Mononuclear cell (primary cell): ENCODE data around the gene GLYATL3. TPM values are rescaled to one million over a fixed set of nuclear protein-coding genes. Genes with fewer than 3 reads are reported as not detected.

Experiments
- H3K27me3 ChIP-seq: 2 replicates; pipeline ENCODE4 v1.6.0; 2011; ENCODE audit warnings: low read length, control low read depth; ENCODE audit not compliant: insufficient read depth
- H3K4me1 ChIP-seq: 2 replicates; pipeline ENCODE4 v1.5.1; 2011; ENCODE audit warnings: mild to moderate bottlenecking, low read length, control low read depth; ENCODE audit not compliant: insufficient read depth
- H3K4me3 ChIP-seq: 2 replicates; pipeline ENCODE4 v1.5.1; 2011; ENCODE audit warnings: mild to moderate bottlenecking, low read length, moderate library complexity
- H3K9me3 ChIP-seq: 2 replicates; pipeline ENCODE4 v1.5.1; 2011; ENCODE audit warnings: low read depth, mild to moderate bottlenecking, control low read depth, low read length
- total RNA-seq: library from RNA; depleted of rRNA; stranded (reverse); fragments of >200 nt; gene quantifications from one replicate; pipeline ENCODE4 v1.2.3, GENCODE V29; 2012

Gene GLYATL3
- total RNA-seq, 1 donor, result not detected

DNA sequence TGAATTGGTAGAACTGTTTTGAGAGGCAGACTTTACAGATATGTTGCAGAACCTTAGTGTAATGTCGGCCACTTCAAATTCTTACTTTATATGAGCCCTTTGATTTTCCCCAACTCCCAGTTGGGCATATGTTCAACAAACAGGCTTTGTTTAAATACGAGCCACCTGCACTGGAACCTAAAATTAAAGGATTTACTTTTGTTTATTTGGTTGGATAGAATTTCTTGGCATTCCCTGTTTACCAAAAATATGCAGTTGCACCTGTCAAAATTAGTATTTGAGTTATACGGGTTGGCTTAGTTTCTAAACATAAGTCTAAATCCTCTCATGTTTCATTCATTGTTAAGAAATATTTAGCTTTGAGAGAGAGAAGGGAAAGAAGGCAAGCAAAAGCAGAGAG lies 2.4 kb upstream of the GLYATL3 start:
- Histone ChIP-seq H3K9me3 (no peaks in the 10 kb centered on the region), H3K27me3 (no peaks in the 10 kb centered on the region), H3K4me1 (no peaks in the 10 kb centered on the region), H3K4me3 (no peak overlapping the region)

DNA sequence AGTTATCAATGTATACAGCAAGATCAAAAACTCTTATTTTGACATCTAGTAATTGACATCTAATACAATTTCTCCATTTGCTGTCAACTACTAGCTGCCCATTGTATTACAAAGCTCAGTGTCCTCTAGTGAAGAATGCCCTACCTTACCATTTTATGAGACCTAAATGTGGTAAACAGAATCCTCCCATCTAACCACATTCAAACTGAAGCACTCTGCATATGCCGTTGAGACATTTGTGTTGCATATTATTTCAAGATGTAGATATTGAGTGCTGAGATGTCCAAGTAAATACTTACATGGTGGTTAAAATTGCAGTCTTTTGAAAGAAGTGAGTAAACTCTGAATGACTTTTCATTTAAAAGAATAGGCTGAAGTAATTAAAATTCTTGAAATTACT lies 597 bp upstream of the GLYATL3 start:
- Histone ChIP-seq H3K4me3 (no peak overlapping the region), H3K9me3 (no peaks in the 10 kb centered on the region)

DNA sequence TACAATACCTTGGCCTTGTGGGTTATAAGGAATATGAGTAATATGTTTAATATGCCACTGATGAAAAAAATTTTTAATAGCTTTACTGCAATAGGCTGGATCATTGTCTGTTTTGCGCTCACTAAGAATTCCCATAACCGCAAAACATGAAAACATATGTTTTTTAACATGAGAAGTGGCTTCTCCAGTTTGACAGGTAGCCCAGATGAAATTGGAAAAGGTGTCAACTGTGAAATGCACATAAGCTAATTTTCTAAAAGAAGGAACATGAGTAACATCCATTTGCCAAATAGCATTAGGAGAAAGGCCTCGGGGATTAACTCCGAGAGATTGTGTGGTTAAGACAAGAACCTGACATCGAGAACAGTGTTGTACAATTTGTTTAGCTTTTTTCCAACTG lies 4.9 kb downstream of the GLYATL3 start:
- Histone ChIP-seq H3K9me3 (no peaks in the 10 kb centered on the region), H3K27me3 (no peaks in the 10 kb centered on the region), H3K4me1 (no peaks in the 10 kb centered on the region), H3K4me3 (no peak overlapping the region)

More for the DNA sequence above, 597 bp upstream of the GLYATL3 start:
- H3K4me1 ChIP-seq, result no peaks in the 10 kb centered on the region
- no peaks in the 10 kb centered on the region for H3K27me3 ChIP-seq

DNA sequence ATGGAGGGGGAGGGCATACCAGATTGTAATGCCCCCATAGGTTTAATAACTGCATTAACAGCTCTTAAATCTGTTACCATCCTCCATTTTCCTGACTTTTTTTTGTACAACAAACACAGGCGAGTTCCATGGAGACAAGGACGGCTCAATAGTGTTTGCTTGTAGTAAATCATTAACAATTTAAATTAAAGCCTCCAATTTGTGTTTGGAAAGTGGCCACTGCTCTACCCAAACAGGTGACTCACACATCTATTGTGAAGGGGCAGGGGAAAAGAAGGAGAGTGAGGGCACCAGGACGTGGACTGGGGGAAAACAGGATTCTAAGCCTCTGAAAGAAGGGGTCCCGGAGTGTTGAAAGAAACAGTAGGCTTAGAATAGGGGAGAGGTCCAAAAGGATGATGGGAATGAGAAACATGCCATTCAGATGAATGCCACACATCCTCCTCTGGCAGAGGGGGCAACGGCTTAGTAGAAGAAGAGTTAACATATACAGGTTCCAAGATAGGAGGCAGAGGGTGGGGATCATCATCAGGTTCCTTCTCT lies 6.9 kb downstream of the GLYATL3 start:
- H3K27me3 ChIP-seq, result no peaks in the 10 kb centered on the region
- H3K9me3 ChIP-seq, result no peaks in the 10 kb centered on the region
- no peaks in the 10 kb centered on the region for H3K4me1 ChIP-seq
- H3K4me3 ChIP-seq, result no peak overlapping the region

DNA sequence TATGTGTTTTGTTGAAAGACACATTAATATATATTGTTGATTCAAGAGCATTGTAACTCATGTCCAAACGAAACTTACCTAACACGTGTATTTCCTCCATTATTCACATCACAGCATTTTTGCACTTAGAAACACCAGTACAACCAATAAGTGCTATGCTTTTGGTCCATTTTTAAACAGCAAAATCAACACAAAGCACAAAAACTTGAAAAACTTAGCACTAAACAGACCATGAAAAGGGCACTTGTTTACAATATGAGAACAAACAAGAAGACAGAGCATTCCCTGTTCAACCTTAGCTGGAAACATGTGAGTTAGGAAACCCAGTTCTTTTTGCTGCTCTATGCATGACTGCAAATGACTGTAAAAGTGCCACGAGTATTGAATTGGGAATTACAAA lies 9.6 kb downstream of the GLYATL3 start:
- Histone ChIP-seq H3K4me3 (no peak overlapping the region), H3K27me3 (peaks cover 4% of the 10 kb centered on the region)

DNA sequence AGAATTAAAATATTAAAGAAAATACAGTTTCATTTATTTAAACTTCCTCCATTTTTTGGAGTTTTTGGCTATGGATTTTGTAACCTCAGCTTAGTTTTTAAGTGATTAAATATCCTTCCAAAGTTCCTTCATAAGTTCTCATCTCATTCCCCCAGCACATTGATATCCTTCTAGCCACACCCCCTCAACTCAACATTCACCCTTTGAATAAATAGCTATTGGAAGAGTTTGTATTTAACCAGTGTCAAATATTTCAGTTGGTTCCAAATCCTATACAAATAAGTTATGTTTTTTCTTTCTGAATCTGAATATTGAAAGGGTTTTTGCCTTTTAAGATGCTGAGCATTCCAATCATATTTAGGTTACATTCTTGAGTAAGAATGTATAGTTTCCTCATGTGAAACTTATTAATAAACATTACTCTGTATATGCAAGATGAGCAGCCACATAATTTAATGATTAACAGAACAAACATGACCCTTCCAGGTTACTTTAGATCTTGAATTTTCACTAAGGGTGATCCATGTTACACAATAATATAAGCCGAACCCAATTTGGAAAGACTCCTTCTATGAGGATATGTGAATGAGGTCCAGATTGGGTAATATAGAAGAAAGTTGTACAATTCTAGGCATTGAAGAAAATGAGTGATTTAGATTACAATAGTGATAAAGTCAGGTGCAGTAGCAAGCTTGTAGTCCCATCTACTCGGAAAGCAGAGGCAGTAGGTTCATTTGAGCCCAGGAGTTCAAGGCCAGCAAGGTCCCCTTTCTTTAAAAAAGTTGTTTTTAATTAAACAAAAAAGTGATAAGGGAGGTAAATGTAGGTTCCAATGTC lies 13.6 kb downstream of the GLYATL3 start:
- peaks cover 6% of the 10 kb centered on the region for H3K27me3 ChIP-seq
- H3K4me3 ChIP-seq, result no peak overlapping the region
- H3K9me3 ChIP-seq, result no peaks in the 10 kb centered on the region
- H3K4me1 ChIP-seq, result no peaks in the 10 kb centered on the region

More for the DNA sequence above, 9.6 kb downstream of the GLYATL3 start:
- Histone ChIP-seq H3K9me3 (no peaks in the 10 kb centered on the region), H3K4me1 (no peaks in the 10 kb centered on the region)

DNA sequence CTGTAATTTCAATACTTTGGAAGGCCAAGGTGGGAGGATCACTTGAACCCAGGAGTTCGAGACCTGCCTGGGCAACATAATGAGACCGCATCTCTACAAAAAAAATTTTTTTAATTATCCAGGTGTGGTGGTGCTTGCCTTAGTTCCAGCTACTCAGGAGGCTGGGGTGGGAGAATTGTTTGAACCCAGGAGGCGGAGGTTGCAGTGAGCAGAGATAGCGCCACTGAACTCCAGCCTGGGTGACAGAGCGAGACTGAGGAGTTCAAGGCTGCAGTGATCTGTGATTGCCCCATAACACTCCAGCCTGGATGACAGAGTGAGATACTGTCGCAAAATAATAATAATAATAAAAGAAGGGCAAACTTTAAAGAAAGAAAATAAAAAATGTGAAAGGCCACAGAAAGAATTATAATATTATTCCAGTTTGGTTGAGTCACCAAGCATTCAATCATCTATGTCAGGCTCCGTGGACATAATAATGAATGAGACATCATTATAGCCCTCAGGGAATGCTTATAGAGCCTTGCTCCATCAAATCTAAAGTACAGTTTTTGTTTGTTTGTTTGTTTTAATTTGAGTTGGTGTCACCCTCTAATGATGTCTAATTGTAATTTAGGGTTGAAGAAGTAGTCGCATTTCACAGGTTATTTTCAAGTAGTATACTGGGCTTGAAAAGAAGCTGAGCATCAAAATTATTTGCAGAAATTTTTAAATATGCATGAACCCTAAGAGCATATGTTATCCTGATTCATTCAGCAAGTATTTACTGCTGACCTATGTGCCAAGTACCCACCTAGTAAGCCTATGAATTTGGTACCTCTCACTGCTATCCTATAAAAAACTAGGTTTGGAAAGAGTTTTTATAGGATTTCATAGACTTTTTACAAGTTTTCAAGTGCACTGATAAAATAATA lies 15.1 kb downstream of the GLYATL3 start:
- Histone ChIP-seq H3K9me3 (no peaks in the 10 kb centered on the region), H3K27me3 (peaks cover 6% of the 10 kb centered on the region), H3K4me3 (no peak overlapping the region)

DNA sequence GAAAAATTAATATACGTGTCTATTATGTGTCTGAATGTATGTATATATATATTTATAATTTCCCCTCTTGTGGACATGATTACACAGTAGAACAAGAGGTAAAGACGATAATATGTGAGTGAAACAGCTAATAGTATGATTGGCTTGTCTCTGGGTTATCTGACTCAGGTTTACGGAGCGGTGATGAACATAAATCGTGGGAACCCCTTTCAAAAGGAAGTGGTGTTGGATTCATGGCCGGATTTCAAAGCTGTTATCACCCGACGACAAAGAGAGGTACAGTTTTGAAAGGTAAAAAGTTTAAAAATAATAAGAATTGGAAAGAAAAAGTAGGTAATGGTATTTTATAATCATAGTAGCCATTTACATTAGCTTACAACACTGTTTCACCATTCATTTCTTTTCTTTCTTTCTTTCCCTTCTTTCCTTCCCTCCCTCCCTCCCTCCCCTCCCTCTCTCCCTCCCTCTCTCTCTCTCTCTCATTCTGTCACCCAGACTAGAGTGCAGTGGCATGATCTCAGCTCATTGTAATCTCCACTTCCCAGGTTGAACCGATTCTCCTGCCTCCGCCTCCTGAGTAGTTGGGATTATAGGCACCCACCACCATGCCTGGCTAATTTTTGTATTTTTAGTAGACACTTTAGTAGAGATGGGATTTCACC lies 15.9 kb downstream of the GLYATL3 start:
- Histone ChIP-seq H3K9me3 (no peaks in the 10 kb centered on the region), H3K4me1 (no peaks in the 10 kb centered on the region), H3K4me3 (no peak overlapping the region), H3K27me3 (peaks cover 6% of the 10 kb centered on the region)

More for the DNA sequence above, 15.1 kb downstream of the GLYATL3 start:
- H3K4me1 ChIP-seq, result no peaks in the 10 kb centered on the region

DNA sequence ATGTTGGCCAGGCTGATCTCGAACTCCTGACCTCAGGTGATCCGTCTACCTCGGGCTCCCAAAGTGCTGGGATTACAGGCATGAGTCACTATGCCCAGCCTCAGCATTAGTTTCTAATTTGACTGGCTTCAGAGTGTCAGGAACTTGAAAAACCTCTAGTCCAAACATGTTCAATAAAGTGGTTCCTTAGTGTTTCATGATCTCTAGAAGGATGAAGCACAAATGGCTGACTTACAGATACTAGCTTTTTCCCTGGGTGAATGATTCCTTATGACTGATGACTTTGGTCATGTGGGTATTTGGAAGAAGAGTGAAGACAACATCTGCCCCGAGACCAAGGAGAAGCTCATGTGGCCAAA lies 16.4 kb downstream of the GLYATL3 start:
- Histone ChIP-seq H3K4me3 (no peak overlapping the region), H3K27me3 (peaks cover 6% of the 10 kb centered on the region), H3K9me3 (no peaks in the 10 kb centered on the region), H3K4me1 (no peaks in the 10 kb centered on the region)

DNA sequence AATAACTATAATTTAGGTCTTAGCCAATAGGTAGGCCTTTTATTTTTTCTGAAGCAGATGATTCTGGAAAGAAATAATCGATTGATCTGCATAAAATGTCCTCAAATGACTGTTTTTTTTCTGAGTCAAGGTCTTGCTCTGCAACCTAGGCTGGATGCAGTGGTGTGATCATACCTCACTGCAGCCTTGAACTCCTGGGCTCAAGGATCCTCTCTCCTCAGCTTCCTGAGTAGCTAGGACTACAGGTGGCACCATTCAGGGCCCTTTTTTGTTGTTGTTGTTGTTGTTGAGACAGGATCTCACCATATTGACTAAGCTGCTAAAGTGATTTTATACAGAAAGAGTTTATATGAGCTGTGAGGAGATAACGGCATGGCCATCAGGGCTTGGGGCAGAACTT lies 18.2 kb downstream of the GLYATL3 start:
- H3K9me3 ChIP-seq, result no peaks in the 10 kb centered on the region
- no peaks in the 10 kb centered on the region for H3K4me1 ChIP-seq
- H3K27me3 ChIP-seq, result peaks cover 6% of the 10 kb centered on the region
- no peak overlapping the region for H3K4me3 ChIP-seq

DNA sequence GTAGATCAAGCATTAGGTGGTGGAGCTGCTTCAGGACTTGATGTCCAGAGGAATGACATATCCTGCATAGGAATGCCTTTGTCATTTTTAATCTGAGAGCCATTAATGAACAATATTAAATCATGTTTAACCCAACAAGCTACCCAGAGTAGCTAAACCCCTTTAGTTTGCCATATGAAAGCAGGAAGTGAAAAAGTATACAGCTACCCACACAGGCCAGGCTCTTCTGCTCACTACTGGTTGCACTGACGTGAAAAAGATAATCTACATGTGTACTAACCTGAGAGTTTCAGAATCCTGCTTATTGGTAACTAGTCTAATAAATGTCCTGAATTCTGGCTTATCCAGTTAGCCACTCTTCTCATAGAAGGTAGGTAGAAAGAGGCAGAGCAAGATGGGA lies 19.9 kb downstream of the GLYATL3 start:
- H3K27me3 ChIP-seq, result peaks cover 2% of the 10 kb centered on the region
- no peaks in the 10 kb centered on the region for H3K4me1 ChIP-seq
- no peak overlapping the region for H3K4me3 ChIP-seq
- H3K9me3 ChIP-seq, result no peaks in the 10 kb centered on the region

DNA sequence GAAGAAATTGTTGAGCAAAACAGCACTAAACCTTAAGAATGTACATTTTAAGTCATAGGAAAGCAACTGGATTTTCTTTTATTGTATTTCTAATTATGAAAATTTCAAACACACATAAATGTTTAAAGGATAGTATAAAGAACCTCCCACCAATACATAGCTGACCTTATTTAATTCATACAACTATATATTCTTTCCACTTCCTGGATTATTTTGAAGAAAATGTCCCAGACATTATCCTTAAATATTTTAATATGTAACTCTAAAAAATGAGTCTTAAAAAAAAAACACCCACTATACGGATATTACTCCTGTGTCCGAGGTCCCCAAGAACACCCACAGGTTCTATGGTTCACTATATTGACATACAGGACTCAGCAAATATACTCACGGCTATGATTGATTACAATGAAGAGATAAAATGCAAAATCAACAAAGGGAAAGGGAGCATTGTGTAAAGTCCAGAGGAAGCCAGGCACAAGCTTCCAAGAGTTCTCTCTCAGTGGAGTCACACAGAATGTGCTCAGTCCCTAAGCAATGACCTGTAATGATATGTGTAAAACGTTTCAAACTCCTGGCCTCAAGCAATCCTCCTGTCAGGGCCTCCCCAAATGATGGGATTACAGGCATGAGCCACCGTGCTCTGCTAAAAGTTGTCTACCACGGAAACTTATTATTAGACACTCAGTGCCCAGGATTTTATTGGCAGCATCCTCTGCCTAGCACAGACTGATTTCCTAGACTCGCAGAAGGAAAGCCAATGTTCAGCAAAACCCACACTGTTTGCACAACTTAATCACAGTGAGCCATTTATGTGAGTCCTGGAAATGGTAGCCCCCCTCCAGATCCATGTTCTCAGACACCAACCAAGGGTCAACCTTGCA lies 23.2 kb downstream of the GLYATL3 start:
- Histone ChIP-seq H3K4me3 (no peak overlapping the region), H3K4me1 (no peaks in the 10 kb centered on the region), H3K9me3 (no peaks in the 10 kb centered on the region), H3K27me3 (no peaks in the 10 kb centered on the region)

DNA sequence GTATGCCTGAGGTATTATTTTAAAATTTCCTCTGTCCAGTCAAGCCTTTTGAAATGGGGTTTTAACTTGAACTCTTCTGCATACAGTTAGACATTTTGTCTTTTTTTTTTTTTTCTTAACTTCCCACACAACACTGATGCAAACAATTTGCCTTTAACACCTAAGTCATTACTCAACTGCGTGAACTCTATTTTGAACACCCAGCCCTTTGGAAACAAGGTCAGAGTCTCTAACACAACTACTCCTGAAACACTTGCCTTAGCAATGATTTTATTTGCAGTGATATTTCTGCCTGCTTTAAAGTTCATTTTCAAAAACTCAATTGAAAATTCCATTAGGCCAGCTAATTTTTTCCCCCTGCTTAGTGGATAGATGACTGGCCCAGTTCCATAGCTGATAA lies 24.2 kb downstream of the GLYATL3 start:
- Histone ChIP-seq H3K4me1 (no peaks in the 10 kb centered on the region), H3K27me3 (no peaks in the 10 kb centered on the region), H3K9me3 (no peaks in the 10 kb centered on the region), H3K4me3 (no peak overlapping the region)

DNA sequence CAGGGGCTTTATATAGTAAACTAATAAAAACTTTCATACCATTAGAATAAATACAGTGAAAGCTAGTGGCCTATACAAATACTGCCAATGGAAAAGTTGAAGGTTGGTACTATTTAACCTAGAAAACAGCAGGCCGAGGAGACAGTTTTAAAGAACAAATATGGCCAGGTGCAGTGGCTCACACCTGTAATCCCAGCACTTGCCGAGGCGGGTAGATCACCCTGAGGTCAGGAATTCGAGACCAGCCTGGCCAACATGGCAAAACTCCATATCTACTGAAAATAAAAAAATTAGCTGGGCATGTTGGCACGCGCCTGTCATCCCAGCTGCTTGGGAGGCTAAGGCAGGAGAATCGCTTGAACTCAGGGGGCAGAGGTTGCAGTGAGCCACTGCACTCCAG lies 24.8 kb downstream of the GLYATL3 start:
- Histone ChIP-seq H3K4me1 (no peaks in the 10 kb centered on the region), H3K9me3 (no peaks in the 10 kb centered on the region), H3K4me3 (no peak overlapping the region), H3K27me3 (no peaks in the 10 kb centered on the region)
